Measurements from ENCODE around the gene ARHGAP4.

Gene ARHGAP4

DNA sequence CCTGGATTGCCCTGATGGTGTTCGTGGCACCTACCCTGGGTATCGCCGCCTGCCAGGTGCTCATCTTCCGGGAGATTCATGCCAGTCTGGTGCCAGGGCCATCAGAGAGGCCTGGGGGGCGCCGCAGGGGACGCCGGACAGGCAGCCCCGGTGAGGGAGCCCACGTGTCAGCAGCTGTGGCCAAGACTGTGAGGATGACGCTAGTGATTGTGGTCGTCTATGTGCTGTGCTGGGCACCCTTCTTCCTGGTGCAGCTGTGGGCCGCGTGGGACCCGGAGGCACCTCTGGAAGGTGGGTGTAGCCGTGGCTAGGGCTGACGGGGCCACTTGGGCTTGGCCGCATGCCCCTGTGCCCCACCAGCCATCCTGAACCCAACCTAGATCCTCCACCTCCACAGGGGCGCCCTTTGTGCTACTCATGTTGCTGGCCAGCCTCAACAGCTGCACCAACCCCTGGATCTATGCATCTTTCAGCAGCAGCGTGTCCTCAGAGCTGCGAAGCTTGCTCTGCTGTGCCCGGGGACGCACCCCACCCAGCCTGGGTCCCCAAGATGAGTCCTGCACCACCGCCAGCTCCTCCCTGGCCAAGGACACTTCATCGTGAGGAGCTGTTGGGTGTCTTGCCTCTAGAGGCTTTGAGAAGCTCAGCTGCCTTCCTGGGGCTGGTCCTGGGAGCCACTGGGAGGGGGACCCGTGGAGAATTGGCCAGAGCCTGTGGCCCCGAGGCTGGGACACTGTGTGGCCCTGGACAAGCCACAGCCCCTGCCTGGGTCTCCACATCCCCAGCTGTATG is 19.7 kb downstream of the ARHGAP4 start:
- no peak for DNase-seq (ENCODE audit: low read depth, low spot score)

DNA sequence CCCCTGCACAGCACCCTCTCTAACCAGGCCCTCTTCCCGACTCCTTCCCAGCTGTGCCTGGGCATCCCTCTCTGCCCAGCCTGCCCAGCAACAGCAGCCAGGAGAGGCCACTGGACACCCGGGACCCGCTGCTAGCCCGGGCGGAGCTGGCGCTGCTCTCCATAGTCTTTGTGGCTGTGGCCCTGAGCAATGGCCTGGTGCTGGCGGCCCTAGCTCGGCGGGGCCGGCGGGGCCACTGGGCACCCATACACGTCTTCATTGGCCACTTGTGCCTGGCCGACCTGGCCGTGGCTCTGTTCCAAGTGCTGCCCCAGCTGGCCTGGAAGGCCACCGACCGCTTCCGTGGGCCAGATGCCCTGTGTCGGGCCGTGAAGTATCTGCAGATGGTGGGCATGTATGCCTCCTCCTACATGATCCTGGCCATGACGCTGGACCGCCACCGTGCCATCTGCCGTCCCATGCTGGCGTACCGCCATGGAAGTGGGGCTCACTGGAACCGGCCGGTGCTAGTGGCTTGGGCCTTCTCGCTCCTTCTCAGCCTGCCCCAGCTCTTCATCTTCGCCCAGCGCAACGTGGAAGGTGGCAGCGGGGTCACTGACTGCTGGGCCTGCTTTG is 20.5 kb downstream of the ARHGAP4 start:
- DNase-seq (ENCODE audit: low read depth, low spot score) = no peak

- no peak for DNase-seq (ENCODE audit: low read depth, low spot score)
Measured at GRCh38 chrX:153903991-153904957, 21.8 kb downstream of the ARHGAP4 start, which contains the start of gene AVPR2. TSS of gene AVPR2 (plus strand) at chrX:153904673. CDS start at chrX:153905146, 473 bp downstream.

DNA sequence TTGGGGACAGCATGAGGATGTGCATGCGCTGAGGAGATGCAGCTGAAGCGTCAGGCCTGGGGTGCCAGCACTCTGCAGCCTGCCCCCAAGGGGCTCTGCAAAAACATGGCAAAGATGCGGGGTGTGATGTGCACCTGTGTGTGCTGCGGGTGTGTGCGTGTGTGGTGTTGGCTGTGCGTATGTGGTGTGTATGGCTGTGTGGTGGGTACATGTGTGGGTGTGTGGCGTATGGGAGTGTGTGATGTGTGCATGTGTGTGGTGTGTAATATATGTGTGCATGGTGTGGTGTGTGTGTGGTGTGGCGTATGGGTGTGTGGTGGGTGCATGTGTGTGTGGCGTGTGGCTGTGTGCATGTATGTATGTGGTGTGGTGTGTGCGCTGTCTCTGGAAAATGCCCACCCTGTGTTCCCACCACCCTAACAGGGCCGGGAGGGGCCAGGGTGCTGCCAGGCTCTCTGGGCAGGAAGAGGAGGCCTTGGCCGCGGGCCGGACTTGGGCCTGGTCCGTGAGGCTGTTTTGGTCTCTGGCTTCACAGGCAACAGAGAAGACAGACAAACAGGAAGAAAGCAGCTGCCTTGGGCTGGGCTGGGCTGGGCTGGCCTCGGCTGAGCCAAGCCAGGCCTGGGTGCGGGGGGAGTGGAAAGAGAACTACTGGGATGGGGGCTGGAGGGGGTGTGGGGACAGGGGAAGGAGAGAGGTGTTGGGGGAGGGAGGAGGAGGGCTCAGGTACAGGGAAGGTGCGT is 22.7 kb downstream of the ARHGAP4 start:
- no peak for DNase-seq (ENCODE audit: low read depth, low spot score)

- DNase-seq (ENCODE audit: low read depth, low spot score) = no peak
Measured at GRCh38 chrX:153902385-153902784, 23.7 kb downstream of the ARHGAP4 start.

DNA sequence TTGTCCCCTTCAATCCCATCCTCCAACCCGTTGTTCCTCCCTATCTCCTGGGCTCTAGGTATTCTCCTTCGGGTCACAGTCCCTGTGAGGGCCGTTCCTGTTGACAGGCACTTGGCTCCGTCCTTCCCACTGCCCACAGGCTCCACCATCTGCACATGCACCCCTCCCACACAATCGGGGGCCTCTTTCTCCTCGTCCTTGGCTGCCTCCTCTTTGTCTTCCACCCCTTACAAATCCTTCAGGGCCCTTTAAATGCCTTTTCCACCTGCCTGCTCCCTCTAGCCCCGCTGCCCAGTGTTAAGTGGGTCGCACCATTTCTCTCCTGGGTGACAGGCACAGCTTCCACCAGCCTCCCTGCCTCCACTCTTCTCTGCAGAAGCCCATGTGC is 24.3 kb downstream of the ARHGAP4 start:
- DNase-seq (ENCODE audit: low read depth, low spot score) = no peak

GRCh38 chrX:153900831-153901752 is 25.0 kb downstream of the ARHGAP4 start:
- DNase-seq (ENCODE audit: low read depth, low spot score) = no peak

GRCh38 chrX:153897899-153898298 is 28.2 kb downstream of the ARHGAP4 start:
- DNase-seq (ENCODE audit: low read depth, low spot score) = no peak

DNA sequence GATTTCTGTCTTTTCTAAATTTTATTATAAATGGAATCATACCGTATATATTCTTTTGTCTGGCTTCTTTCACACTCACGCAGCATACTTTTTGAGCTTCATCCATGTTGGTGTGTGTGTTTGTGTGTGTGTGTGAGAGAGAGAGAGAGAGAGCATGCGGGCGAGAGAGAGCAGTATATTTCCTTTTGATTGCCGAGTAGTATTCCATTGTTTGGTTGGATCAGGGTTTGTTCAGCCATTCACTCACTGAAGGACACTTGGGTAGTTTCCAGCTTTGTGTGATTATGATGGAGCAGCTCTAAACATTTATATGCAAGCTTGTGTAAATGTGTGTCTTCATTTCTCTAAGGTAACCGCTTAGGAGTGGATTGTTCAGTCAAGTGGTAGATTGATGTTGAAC is 36.9 kb downstream of the ARHGAP4 start:
- no peak for DNase-seq (ENCODE audit: low read depth, low spot score)

DNA sequence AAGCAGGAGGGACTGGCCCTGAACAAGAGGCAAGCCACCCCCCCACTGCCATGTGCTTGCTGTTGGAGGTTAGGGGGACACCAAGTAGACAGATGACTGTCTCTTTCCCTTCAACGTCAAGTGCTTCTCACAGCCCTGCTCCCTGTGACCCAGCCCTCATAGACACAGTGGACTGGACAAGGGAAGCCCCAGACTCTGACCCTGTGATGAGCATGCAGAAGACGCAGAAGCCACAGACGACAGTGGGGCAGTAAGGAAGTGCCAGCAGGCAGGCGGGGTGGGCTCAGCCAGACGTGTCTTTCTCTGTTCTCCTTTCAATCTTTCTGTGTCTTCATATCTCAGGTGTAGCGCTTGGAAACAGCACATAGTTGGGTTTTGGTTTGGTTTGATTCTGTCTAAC is 37.7 kb downstream of the ARHGAP4 start:
- DNase-seq (ENCODE audit: low read depth, low spot score) = no peak

DNA sequence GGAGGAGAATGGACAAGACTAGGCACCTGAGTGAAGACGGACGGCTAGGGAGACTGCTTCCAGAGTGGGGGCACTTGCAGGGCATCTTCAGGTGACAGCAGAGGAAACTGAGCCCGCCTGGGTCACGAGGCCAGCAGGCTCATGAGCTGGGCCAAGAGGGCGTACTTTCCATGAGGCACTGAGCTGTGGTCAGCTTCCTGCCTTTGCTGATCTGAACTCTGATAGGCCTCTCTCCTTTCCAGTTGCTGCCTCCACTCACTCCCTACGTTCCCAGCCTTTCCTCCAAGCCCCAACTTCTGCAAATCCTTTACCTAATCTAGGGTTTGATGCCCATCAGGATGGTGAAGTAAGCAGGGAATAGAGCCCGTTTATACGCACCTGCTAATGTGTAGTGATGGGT is 38.7 kb downstream of the ARHGAP4 start:
- no peak for DNase-seq (ENCODE audit: low read depth, low spot score)

DNA sequence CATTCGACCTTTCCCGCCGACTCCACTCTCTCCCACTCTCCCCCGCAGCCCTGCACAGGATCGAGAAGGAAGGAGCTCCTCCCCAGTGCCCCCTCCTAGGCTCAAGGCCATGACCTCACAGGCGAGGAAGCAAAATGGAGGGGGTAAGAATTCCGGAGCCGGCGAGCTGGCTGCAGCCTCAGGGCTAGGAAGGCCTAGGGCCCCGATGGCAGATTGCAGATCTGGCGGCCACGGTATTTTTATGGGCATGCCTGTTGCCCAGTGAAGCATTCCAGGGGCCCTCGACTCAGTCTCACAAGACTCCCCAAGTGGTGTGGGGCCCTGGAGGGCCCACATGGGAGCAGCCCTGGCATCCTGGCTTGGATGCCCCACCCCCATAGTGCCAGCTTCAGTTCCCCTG is 39.1 kb downstream of the ARHGAP4 start:
- DNase-seq (ENCODE audit: low read depth, low spot score) = no peak

DNA sequence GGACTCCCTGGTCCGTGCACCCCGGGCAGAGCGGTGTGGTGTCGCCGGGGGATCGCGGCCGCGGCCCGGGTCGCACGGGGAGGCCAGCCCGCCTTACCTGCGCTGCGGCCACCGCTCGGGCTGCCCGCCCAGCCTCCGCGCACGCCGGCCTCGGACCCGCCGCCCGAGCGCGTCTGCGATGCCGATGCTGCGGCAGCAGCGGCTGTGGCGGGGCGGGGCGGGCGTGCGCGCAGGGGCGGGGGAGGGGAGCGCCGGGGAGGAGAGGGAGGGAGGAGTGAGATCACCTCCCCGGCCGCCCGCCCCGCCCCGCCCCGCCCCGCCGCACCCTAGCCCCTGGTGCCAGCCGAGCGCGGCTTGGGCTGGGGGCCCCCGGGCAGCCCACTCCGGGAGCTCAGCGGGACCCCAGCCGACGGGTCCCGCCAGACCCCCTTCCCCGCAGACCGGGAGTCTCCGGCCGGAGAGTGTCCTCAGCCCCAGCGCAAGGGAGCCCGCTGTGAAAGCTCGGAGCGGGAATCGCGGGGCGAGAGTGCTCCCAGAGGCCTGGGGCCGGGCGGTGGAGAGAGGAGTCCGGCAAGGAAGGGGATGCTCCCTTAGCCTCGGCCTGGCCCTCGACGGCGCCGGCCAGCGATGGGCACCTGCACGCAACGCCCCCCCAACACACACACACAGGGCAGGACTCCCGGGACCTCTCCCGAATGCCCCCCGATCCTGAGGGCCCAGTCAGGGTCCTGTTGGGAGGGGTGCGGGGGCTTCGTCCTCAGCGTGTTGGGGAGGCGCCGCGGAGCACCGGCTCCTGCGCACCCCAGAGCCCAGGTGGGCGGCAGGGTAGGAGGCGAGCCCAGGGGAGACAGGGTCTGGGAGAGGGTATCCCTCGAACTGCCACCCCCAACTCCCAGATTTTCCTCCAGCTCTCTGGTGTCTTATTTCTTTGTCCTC is 39.8 kb downstream of the ARHGAP4 start, which contains the start of gene L1CAM:
Gene L1CAM, minus strand, starts transcription at position 206 of the 936 bp plus-strand sequence. CDS start 10,337 bp downstream, outside the sequence.
- DNase-seq (ENCODE audit: low read depth, low spot score) = no peak

GRCh38 chrX:153885208-153885787 is 40.8 kb downstream of the ARHGAP4 start:
- no peak for DNase-seq (ENCODE audit: low read depth, low spot score)

DNA sequence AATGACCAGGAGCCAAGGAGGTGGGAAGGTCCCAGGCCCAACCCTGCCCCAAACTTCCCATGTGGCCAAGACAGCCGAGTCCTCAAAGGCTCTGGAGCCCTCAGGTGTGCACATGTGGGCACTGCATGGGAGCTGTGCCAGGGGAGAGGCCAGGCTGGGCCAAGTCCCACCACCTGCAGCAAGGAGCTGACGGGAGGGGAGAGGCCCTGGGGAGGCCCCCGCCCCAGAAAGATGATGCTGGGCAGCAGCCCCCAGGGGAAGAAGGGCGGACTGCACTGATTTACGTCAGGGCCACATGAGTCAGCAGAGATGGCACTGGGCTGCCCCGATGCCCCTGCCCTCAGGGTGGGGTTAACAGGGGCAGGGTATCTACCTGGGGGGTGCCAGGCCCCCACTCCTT is 41.5 kb downstream of the ARHGAP4 start:
- no peak for DNase-seq (ENCODE audit: low read depth, low spot score)

- no peak for DNase-seq (ENCODE audit: low read depth, low spot score)
Measured at GRCh38 chrX:153884136-153884535, 41.9 kb downstream of the ARHGAP4 start.

- DNase-seq (ENCODE audit: low read depth, low spot score) = no peak
Measured at GRCh38 chrX:153883163-153883843, 42.8 kb downstream of the ARHGAP4 start.

- DNase-seq (ENCODE audit: low read depth, low spot score) = no peak
Measured at GRCh38 chrX:153882557-153882956, 43.5 kb downstream of the ARHGAP4 start.

Measured in activated naive CD8-positive, alpha-beta T cell treated with anti-CD3 and anti-CD28 coated beads, Interleukin-2, amount 50 U/mL, for 16 hours (primary cell).